K562 (cell line): ENCODE results near the gene CLEC2D. TPM values are rescaled to one million over a fixed set of nuclear protein-coding genes. Genes with fewer than 3 reads are reported as not detected.

Experiments
- ATAC-seq: fragments of 200-7000 bp; cut with Tn5 transposase; 3 replicates; pipeline ENCODE4 v1.9.1; 2020; ENCODE audit warnings: moderate library complexity
- BruUV-seq: library from RNA; stranded (reverse); fragments of 400-500 nt; replicated peaks from 2 replicates; lab custom pipeline; 2021; lab: Mats Ljungman, UMichigan
- CTCF ChIA-PET: fragments of 300-600 bp; formaldehyde crosslinking; extraction: SDS; loops from one replicate; lab custom pipeline; 2021; ENCODE audit warnings: low intra/inter-chr PET ratio; lab: Yijun Ruan, JAX
- POLR2A ChIA-PET: fragments of 300-600, 350-650 bp; sonication (Branson Sonifier 250); formaldehyde crosslinking; extraction: SDS; loops from one replicate; lab custom pipeline; 2021; ENCODE audit warnings: antibody characterized with exemption, inconsistent platforms; lab: Yijun Ruan, JAX
- DNase-seq, 4 experiments: peaks; one replicate each; pipeline versions ENCODE4 v3.0.0 to v3.0.0-alpha.2; 2011 to 2018; ENCODE audit warnings: low spot score in 3 of 4, mixed read lengths in 3 of 4; ENCODE audit errors: extremely low read depth in 1 of 4
- FAIRE-seq: peaks from 2 replicates; lab custom pipeline; 2011; peaks lifted over from hg19 to GRCh38; lab: Jason Lieb, UNC
- H2AFZ ChIP-seq: 2 replicates; pipeline ENCODE4 v1.6.0; 2011; ENCODE audit warnings: low read depth, low read length, control low read depth, inconsistent platforms
- H3K27ac ChIP-seq: fragments of 200-600 bp; 3 replicates; pipeline ENCODE4 v1.8.0; 2011; ENCODE audit warnings: low read depth, mild to moderate bottlenecking, control low read depth, inconsistent platforms, low read length, moderate library complexity, mixed read lengths; ENCODE audit errors: extremely low read depth
- H3K27me3 ChIP-seq, 2 experiments: fragments of 300-600 bp in 1 of 2; 2 replicates in 1 of 2; 3 replicates in 1 of 2; pipeline versions ENCODE4 v1.6.0 to v1.8.0; 2011; ENCODE audit warnings: inconsistent platforms in 2 of 2, low read length in 2 of 2, mild to moderate bottlenecking in 1 of 2, mixed read lengths in 1 of 2, moderate library complexity in 1 of 2; ENCODE audit not compliant: control insufficient read depth in 2 of 2, insufficient read depth in 2 of 2
- H3K36me3 ChIP-seq: fragments of 300-600 bp; 3 replicates; pipeline ENCODE4 v1.8.0; 2011; ENCODE audit warnings: mild to moderate bottlenecking, low read length, inconsistent platforms; ENCODE audit not compliant: control insufficient read depth, insufficient read depth
- H3K4me1 ChIP-seq, 2 experiments: fragments of 200-600 bp in 1 of 2; replicated peaks in 1 of 2; 2 replicates in 1 of 2; 3 replicates in 1 of 2; pipeline versions ENCODE4 v1.5.1 to v1.8.0; 2011; ENCODE audit warnings: inconsistent platforms in 2 of 2, low read length in 2 of 2, mild to moderate bottlenecking in 1 of 2, mixed read lengths in 1 of 2, moderate library complexity in 1 of 2; ENCODE audit not compliant: control insufficient read depth in 2 of 2, insufficient read depth in 2 of 2
- H3K4me2 ChIP-seq: 2 replicates; pipeline ENCODE4 v1.6.1; 2011; ENCODE audit warnings: low read length, control low read depth, inconsistent platforms, mixed read lengths; ENCODE audit not compliant: insufficient read depth
- H3K4me3 ChIP-seq: fragments of 200-600 bp; sonication (generic), shearing (Covaris generic); 2 replicates; pipeline ENCODE4 v1.5.1; 2016; ENCODE audit warnings: control low read depth, inconsistent platforms
- H3K79me2 ChIP-seq: fragments of 200-600 bp; 3 replicates; pipeline ENCODE4 v1.8.0; 2011; ENCODE audit warnings: low read length, inconsistent platforms; ENCODE audit not compliant: control insufficient read depth, insufficient read depth
- H3K9ac ChIP-seq, 2 experiments: 2 replicates each; pipeline versions ENCODE4 v1.6.0 to v1.6.1; 2011; ENCODE audit warnings: low read depth in 2 of 2, low read length in 2 of 2, control low read depth in 1 of 2, inconsistent platforms in 1 of 2, mild to moderate bottlenecking in 1 of 2, mixed read lengths in 1 of 2; ENCODE audit not compliant: insufficient read depth in 1 of 2
- H3K9me1 ChIP-seq: one replicate; pipeline ENCODE4 v1.6.0; 2011; ENCODE audit warnings: inconsistent platforms, mild to moderate bottlenecking, low read length, moderate library complexity; ENCODE audit not compliant: control insufficient read depth, insufficient read depth
- H3K9me3 ChIP-seq: replicated peaks from 2 replicates; pipeline ENCODE4 v1.5.1; 2011; ENCODE audit warnings: low read depth, low read length, inconsistent platforms; ENCODE audit not compliant: control insufficient read depth, insufficient read depth
- H4K20me1 ChIP-seq: replicated peaks from 2 replicates; pipeline ENCODE4 v1.6.1; 2011; ENCODE audit warnings: low read length, inconsistent platforms, mixed read lengths; ENCODE audit not compliant: control insufficient read depth, insufficient read depth
- RBM22 ChIP-seq: fragments of 200-400 bp; formaldehyde crosslinking; IDR thresholded peaks from 2 replicates; pipeline ENCODE4 v1.6.1; 2018; ENCODE audit warnings: low read length, low read depth; ENCODE audit not compliant: poor library complexity, severe bottlenecking
- TFE3 ChIP-seq: fragments of 450-650 bp; formaldehyde crosslinking; IDR thresholded peaks from 2 replicates; pipeline ENCODE4 v1.4.0; 2020; ENCODE audit warnings: mild to moderate bottlenecking, mixed read lengths
- WGBS: fragments of 100-300 bp; shearing (Covaris generic); methylation state at CpG from one replicate; pipeline ENCODE4 v1.1.6; 2016; ENCODE audit warnings: low coverage, mixed read lengths; ENCODE audit not compliant: insufficient coverage; ENCODE audit errors: missing lambda C conversion rate; 5-methylcytosine and 5-hydroxymethylcytosine counted together
- in situ Hi-C: fragments of 300-500 bp; cut with MboI; formaldehyde crosslinking; loops from 4 replicates; pipeline ENCODE4 v1.15.0; 2018; ENCODE audit warnings: inconsistent platforms, mixed read lengths
- intact Hi-C: fragments of 100-400 bp; cut with micrococcal nuclease; formaldehyde crosslinking; loops from 2 replicates; pipeline ENCODE4 v1.14.2; 2022
- polyA plus RNA-seq, 8 experiments: library from polyadenylated mRNA; depleted of rRNA in 4 of 8; stranded (reverse) in 5 of 8; unstranded in 3 of 8; fragments of >200 nt; fragmentation: Nextera tagmentation in 2 of 8; fragmentation: Illumina TruSeq in 1 of 8; extraction: Ambion mirVana in 2 of 8; extraction: Trizol in 1 of 8; gene quantifications; 2 replicates each; pipeline versions ENCODE4 v1.2.1 to v1.2.3, GENCODE V29; 2011 to 2014; ENCODE audit warnings: inconsistent platforms in 1 of 8, missing spikeins in 1 of 8
- total RNA-seq, 7 experiments: library from RNA; depleted of rRNA in 6 of 7; stranded (reverse); fragments of >200 nt in 6 of 7; fragmentation: Illumina TruSeq in 2 of 7; extraction: Trizol in 2 of 7; gene quantifications; 2 replicates each; pipeline versions ENCODE4 v1.2.1 to v1.2.3, GENCODE V29; 2011 to 2021; ENCODE audit warnings: low replicate concordance in 1 of 7

The CLEC2D gene
- total and polyA plus RNA-seq, 9 of the 15 experiments (the other 6 are each of a cell fraction or from before 2014, with no cell fraction given), result 1.4 to 5.0 (median 2.2) TPM

GRCh38 chr12:9636150-9636850 is 33.2 kb upstream of the CLEC2D start:
- ATAC-seq, result no peak; the same call in 1 of the 3 replicates
- DNase-seq, result no peak
- no peaks in the 10 kb centered on the region for H3K27me3 ChIP-seq
- WGBS, result 35% methylated on average over 4 of the region's 4 CpGs
- no peak overlapping the region for H3K9ac ChIP-seq
- no peaks in the 10 kb centered on the region; the same call in 1 of the 2 replicates for H3K9me3 ChIP-seq
- no peak overlapping the region for H3K4me2 ChIP-seq
- H3K36me3 ChIP-seq, result no peaks in the 10 kb centered on the region
- no peaks in the 10 kb centered on the region for H4K20me1 ChIP-seq
- TF ChIP-seq TFE3 (peak; percentile 30), RBM22 (no peak)
- TF ChIP-seq, all 486 proteins: peak for 1
- Histone ChIP-seq H3K4me3 (no peak overlapping the region), H3K79me2 (no peaks in the 10 kb centered on the region), H3K9me1 (no peaks in the 10 kb centered on the region), H3K4me1 (no peaks in the 10 kb centered on the region; a peak in 1 of 5 replicates), H3K27ac (no peak overlapping the region), H2AFZ (peak overlapping the region; percentile 25; the same call in 1 of the 2 replicates)
- ChIA-PET POLR2A (interaction anchor here (1.0 kb wide), 1 partner anchor 11 kb away, joined by 3 read pairs; no protein-coding TSS in a partner anchor), CTCF (interaction anchor here (0.6 kb wide), 1 partner anchor 74 kb away, joined by 3 read pairs; no protein-coding TSS in a partner anchor)
- BruUV-seq, result no TSS peak
- intact Hi-C loops (no loop called here), in situ Hi-C loops (loop anchor here (25.0 kb wide), 1 partner anchor 299 kb away; no protein-coding TSS in a partner anchor)
- FAIRE-seq, result no peak
